Ovary (tissue), 9 donors: ENCODE data around the gene NBEAL2. TPM values are rescaled to one million over a fixed set of nuclear protein-coding genes. Genes with fewer than 3 reads are reported as not detected.
"Not testable (repeated sequence)": the region's sequence is repeated elsewhere in the genome, so short reads cannot be mapped to it uniquely, and the experiment has no call there.

Source experiments
- DNase-seq, 5 donors: peaks; one replicate each; pipeline ENCODE4 v3.0.0-alpha.2; 2019 to 2020
- H3K27ac ChIP-seq, 2 donors: fragments of 200-600 bp; one replicate each; pipeline versions ENCODE4 v1.5.1 to v1.8.0; 2019 to 2022
- H3K27me3 ChIP-seq: fragments of 200-600 bp; one replicate; pipeline ENCODE4 v1.8.0; 2022
- H3K36me3 ChIP-seq: fragments of 200-600 bp; sonication (generic); one replicate; pipeline ENCODE4 v1.5.1; 2019
- H3K4me1 ChIP-seq: one replicate; pipeline ENCODE4 v1.8.1; 2013; ENCODE audit warnings: mild to moderate bottlenecking, moderate library complexity; ENCODE audit not compliant: insufficient read depth
- H3K4me3 ChIP-seq: fragments of 200-600 bp; sonication (generic); one replicate; pipeline ENCODE4 v1.5.1; 2017
- H3K9me3 ChIP-seq, 2 donors: fragments of 200-600 bp in 1 of 2; sonication (generic) in 1 of 2; one replicate each; pipeline versions ENCODE4 v1.5.1 to v1.8.1; 2013 to 2019; ENCODE audit warnings: mild to moderate bottlenecking in 1 of 2, moderate library complexity in 1 of 2
- EP300 ChIP-seq: sonication (generic); formaldehyde crosslinking; IDR thresholded peaks from one replicate; pipeline ENCODE4 v1.6.1; 2017; ENCODE audit warnings: antibody characterized with exemption
- POLR2A ChIP-seq: fragments of 450-650 bp; IDR thresholded peaks from one replicate; pipeline ENCODE4 v1.6.1; 2017; ENCODE audit warnings: antibody characterized with exemption, mild to moderate bottlenecking, moderate library complexity
- WGBS, 3 donors: extraction: QIAGEN DNeasy Blood & Tissue Kit in 1 of 3; methylation state at CpG; one replicate each; pipeline versions ENCODE4 v1.1.5 to v1.1.7; 2013 to 2017; 5-methylcytosine and 5-hydroxymethylcytosine counted together
- intact Hi-C, 4 donors: fragments of 100-400 bp; cut with DNase I; formaldehyde crosslinking; loops; one replicate each; pipeline versions ENCODE4 v1.11.0 to v1.15.1; 2022 to 2023
- polyA plus RNA-seq, 2 donors: library from polyadenylated mRNA; stranded (reverse); fragments of 200-250 nt in 1 of 2; fragments of 350-450 nt in 1 of 2; fragmentation: Illumina TruSeq in 1 of 2; extraction: RNeasy Lipid Tissue Mini Kit (QIAGEN cat#74804) in 1 of 2; gene quantifications; one replicate each; pipeline ENCODE4 v1.2.3, GENCODE V29; 2013 to 2014
- total RNA-seq, 7 donors: library from RNA; depleted of rRNA in 2 of 7; stranded (reverse); fragments of >200 nt in 2 of 7; fragmentation: NEBNext Ultra II Directional in 3 of 7; extraction: Animal tissue kit (Norgen Biotek cat#: 25700) in 3 of 7; gene quantifications; one replicate each; pipeline versions ENCODE4 v1.1.0 to v1.2.4, GENCODE V29; 2016 to 2023
- TF ChIP-seq, protein P1 (sequence below), 3 donors: fragments of 450-650 bp in 2 of 3; fragments of 200-600 bp in 1 of 3; IDR thresholded peaks; one replicate each; pipeline versions ENCODE4 v1.5.1 to v1.8.0; 2016 to 2022; ENCODE audit warnings: antibody characterized with exemption in 3 of 3, mild to moderate bottlenecking in 1 of 3
- donor health status: DM: no; HTN: no; CAD: no; lungs with moderate emphysema.
- donor health status: DM: no; HTN: no; CAD: no.
- donor health status: Bipolar disorder and iron deficiency.
- donor health status: DM: yes; HTN: yes; CAD: no.
- donor health status: DM: no; HTN: no; CAD: no.
- donor health status: DM: yes; HTN: yes; CAD: no.

Gene NBEAL2
- total and polyA plus RNA-seq, 9 donors, result 3.4 to 19.1 (median 13.7) TPM

- TF ChIP-seq POLR2A, result no peak
- no peak for TF ChIP-seq EP300
- TF ChIP-seq, protein P1, sequence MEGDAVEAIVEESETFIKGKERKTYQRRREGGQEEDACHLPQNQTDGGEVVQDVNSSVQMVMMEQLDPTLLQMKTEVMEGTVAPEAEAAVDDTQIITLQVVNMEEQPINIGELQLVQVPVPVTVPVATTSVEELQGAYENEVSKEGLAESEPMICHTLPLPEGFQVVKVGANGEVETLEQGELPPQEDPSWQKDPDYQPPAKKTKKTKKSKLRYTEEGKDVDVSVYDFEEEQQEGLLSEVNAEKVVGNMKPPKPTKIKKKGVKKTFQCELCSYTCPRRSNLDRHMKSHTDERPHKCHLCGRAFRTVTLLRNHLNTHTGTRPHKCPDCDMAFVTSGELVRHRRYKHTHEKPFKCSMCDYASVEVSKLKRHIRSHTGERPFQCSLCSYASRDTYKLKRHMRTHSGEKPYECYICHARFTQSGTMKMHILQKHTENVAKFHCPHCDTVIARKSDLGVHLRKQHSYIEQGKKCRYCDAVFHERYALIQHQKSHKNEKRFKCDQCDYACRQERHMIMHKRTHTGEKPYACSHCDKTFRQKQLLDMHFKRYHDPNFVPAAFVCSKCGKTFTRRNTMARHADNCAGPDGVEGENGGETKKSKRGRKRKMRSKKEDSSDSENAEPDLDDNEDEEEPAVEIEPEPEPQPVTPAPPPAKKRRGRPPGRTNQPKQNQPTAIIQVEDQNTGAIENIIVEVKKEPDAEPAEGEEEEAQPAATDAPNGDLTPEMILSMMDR (IDR thresholded peaks at IDR 0.05), result no peak
- intact Hi-C loops, result no loop called here
- Histone ChIP-seq H3K27ac (no peak overlapping the region), H3K27me3 (no peaks in the 10 kb centered on the region), H3K4me1 (peaks cover 5% of the 10 kb centered on the region), H3K9me3 (no peaks in the 10 kb centered on the region), H3K36me3 (no peaks in the 10 kb centered on the region), H3K4me3 (no peak overlapping the region)
- 71 to 80% (median 73%) methylated on average over 2 of the region's 2 CpGs for WGBS, 3 donors
- DNase-seq, result no peak
These were observed 55.5 kb downstream of the NBEAL2 start for GRCh38 chr3:47034868-47035489.

DNA sequence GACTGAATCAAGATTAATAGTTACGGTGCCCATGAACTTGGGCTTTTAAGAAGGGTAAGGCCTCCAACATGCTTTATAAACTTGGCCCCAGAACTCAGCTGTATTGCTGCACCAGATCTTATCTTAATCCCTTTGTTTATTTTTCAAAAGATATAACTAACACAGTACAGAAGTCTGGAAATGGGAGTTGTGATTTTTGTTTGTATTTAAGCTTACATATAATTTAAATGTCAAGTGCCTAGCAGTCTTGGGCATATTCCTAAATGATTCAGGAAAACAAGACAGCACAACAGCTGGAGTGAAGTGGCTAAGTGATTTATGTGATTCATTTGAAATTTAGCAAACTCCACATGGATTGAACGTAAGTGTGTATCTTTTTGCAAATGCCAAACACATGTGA, 56.2 kb downstream of the NBEAL2 start:
- H3K27me3 ChIP-seq, result no peaks in the 10 kb centered on the region
- intact Hi-C loops, result no loop called here
- H3K36me3 ChIP-seq, result no peaks in the 10 kb centered on the region
- TF ChIP-seq EP300 (no peak), POLR2A (no peak)
- TF ChIP-seq, protein P1 (IDR thresholded peaks at IDR 0.05), result no peak
- WGBS, 3 donors, result 25 to 51% (median 31%) methylated on average over 2 of the region's 2 CpGs
- no peaks in the 10 kb centered on the region for H3K9me3 ChIP-seq
- H3K27ac ChIP-seq, result no peak overlapping the region
- peaks cover 6% of the 10 kb centered on the region for H3K4me1 ChIP-seq
- DNase-seq, result no peak
- H3K4me3 ChIP-seq, result no peak overlapping the region

DNA sequence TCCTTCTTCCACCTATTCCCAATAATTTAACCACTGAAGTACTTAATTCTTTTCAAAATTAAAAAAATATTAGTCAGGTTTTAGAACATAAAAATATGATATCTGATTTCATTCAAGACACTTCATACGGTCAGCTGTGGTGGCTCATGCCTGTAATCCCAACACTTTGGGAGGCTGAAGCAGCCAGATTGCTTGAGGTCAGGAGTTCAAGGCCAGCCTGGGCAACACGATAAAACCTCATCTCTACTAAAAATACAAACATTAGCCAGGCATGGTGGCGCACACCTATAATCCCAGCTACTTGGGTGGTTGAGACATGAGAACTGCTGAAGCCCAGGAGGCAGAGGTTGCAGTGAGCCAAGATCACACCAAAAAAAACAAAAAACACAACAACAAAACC, 56.7 kb downstream of the NBEAL2 start:
- Histone ChIP-seq H3K4me3 (no peak overlapping the region), H3K27me3 (no peaks in the 10 kb centered on the region), H3K9me3 (no peaks in the 10 kb centered on the region), H3K27ac (no peak overlapping the region), H3K36me3 (no peaks in the 10 kb centered on the region), H3K4me1 (peaks cover 4% of the 10 kb centered on the region)
- TF ChIP-seq, protein P1 (IDR thresholded peaks at IDR 0.05), result no peak
- TF ChIP-seq POLR2A, result no peak
- no peak for TF ChIP-seq EP300
- DNase-seq, result no peak
- 21 to 40% (median 32%) methylated on average over 3 of the region's 3 CpGs for WGBS, 3 donors
- intact Hi-C loops, result no loop called here

DNA sequence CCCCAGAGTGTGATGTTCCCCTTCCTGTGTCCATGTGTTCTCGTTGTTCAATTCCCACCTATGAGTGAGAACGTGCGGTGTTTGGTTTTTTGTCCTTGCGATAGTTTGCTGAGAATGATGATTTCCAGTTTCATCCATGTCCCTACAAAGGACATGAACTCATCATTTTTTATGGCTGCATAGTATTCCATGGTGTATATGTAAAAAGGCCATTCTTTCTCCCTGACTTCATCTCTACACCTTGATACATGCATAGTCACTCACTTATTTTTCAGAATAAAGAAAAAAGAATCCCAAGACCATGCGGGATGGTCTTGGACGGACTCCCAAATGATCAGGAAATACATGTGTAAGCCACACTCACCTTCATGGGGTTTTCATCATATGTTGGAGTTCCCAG, 57.8 kb downstream of the NBEAL2 start:
- intact Hi-C loops, H3K36me3 ChIP-seq, H3K9me3 ChIP-seq, H3K27ac ChIP-seq, H3K4me1 ChIP-seq, H3K4me3 ChIP-seq, H3K27me3 ChIP-seq, DNase-seq: not testable (repeated sequence)
- 82 to 94% (median 92%) methylated on average over 6 of the region's 6 CpGs for WGBS, 3 donors

DNA sequence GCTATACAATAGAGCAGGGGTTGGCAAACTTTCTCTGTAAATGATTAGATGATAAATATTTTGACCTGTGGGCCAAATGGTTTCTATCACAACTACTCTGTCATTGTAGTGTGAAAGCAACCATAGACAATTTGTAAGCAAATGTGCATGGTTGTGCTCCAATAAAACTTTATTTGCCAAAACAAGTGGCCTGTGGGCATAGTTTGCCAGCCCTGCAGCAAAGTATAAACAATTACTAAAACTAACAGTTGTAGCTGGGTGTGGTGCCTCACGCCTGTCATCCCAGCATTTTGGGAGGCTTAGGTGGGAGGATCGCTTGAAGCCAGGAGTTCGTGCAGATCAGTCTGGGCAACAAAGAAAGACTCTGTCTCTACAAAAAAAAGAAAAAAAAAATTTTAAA, 61.6 kb downstream of the NBEAL2 start:
- H3K9me3 ChIP-seq, result no peaks in the 10 kb centered on the region
- no peak overlapping the region for H3K27ac ChIP-seq
- peaks cover 3% of the 10 kb centered on the region for H3K4me1 ChIP-seq
- no peak for DNase-seq
- intact Hi-C loops, result no loop called here
- TF ChIP-seq EP300 (no peak), POLR2A (no peak)
- TF ChIP-seq, protein P1 (IDR thresholded peaks at IDR 0.05), result no peak
- H3K36me3 ChIP-seq, result no peaks in the 10 kb centered on the region
- no peak overlapping the region for H3K4me3 ChIP-seq
- H3K27me3 ChIP-seq, result no peaks in the 10 kb centered on the region
- 81 to 86% (median 83%) methylated on average over 3 of the region's 3 CpGs for WGBS, 3 donors
